NCI-H1417 (cell line): Measurements from ENCODE around the gene DIS3L2.
"Not testable (repeated sequence)": the region's sequence is repeated elsewhere in the genome, so short reads cannot be mapped to it uniquely, and the experiment has no call there.

Experiments used
- DNase-seq, 3 experiments: peaks; one replicate each; lab custom pipeline; 2025; lab: John Stamatoyannopoulos, UW

Gene DIS3L2

GRCh38 chr2:232334885-232335205 is 373.3 kb downstream of the DIS3L2 start:
- DNase-seq = not testable (repeated sequence)

- DNase-seq = not testable (repeated sequence)
These were observed 373.8 kb downstream of the DIS3L2 start for GRCh38 chr2:232335206-232335858.

- DNase-seq = no peak
These were observed 374.3 kb downstream of the DIS3L2 start for GRCh38 chr2:232335859-232336215.

- no peak for DNase-seq
These were observed 374.8 kb downstream of the DIS3L2 start for GRCh38 chr2:232336241-232336736.

GRCh38 chr2:232336981-232337720 is 375.6 kb downstream of the DIS3L2 start:
- DNase-seq = no peak

GRCh38 chr2:232338094-232338758 is 376.7 kb downstream of the DIS3L2 start:
- not testable (repeated sequence) for DNase-seq

- DNase-seq = no peak
These were observed 377.2 kb downstream of the DIS3L2 start for GRCh38 chr2:232338759-232339106.

- DNase-seq = no peak
These were observed 377.9 kb downstream of the DIS3L2 start for GRCh38 chr2:232339121-232340081.

- DNase-seq = no peak
These were observed 378.8 kb downstream of the DIS3L2 start for GRCh38 chr2:232340171-232340935.

GRCh38 chr2:232341061-232341738 is 379.7 kb downstream of the DIS3L2 start:
- DNase-seq = no peak

- DNase-seq = no peak
These were observed 380.2 kb downstream of the DIS3L2 start for GRCh38 chr2:232341739-232342126.

GRCh38 chr2:232342635-232343565 is 381.4 kb downstream of the DIS3L2 start:
- no peak for DNase-seq

GRCh38 chr2:232343821-232344220 is 382.3 kb downstream of the DIS3L2 start:
- no peak for DNase-seq

GRCh38 chr2:232345251-232345650 is 383.7 kb downstream of the DIS3L2 start:
- DNase-seq = no peak

- DNase-seq = no peak
These were observed 385.9 kb downstream of the DIS3L2 start for GRCh38 chr2:232347369-232347768.

GRCh38 chr2:232348936-232349335 is 387.4 kb downstream of the DIS3L2 start:
- no peak for DNase-seq

- no peak for DNase-seq
These were observed 388.0 kb downstream of the DIS3L2 start for GRCh38 chr2:232349546-232349945.

GRCh38 chr2:232349946-232350635 is 388.6 kb downstream of the DIS3L2 start:
- DNase-seq = no peak
